DND-41 (cell line): ENCODE results near the gene CFL1.
A peak's percentile ranks its signal among the peaks of the same experiment; 100 is the strongest.

Experiments
- ATAC-seq: fragments of 200-7000 bp; cut with Tn5 transposase; 3 replicates; pipeline ENCODE4 v1.9.1; 2021; ENCODE audit warnings: low read depth; ENCODE audit not compliant: insufficient read depth
- DNase-seq: peaks from one replicate; pipeline ENCODE4 v3.0.0-alpha.2; 2020
- H2AFZ ChIP-seq: 2 replicates; pipeline ENCODE4 v1.6.0; 2012; ENCODE audit warnings: low read depth, low read length
- H3K27ac ChIP-seq: 2 replicates; pipeline ENCODE4 v1.5.1; 2012; ENCODE audit warnings: low read length, inconsistent platforms
- H3K27me3 ChIP-seq: fragments of 200-600 bp; sonication (generic); 2 replicates; pipeline ENCODE4 v1.6.0; 2012; ENCODE audit warnings: low read length, mild to moderate bottlenecking, inconsistent platforms; ENCODE audit not compliant: insufficient read depth, poor library complexity
- H3K36me3 ChIP-seq: 2 replicates; pipeline ENCODE4 v1.5.1; 2012; ENCODE audit warnings: low read length, inconsistent platforms; ENCODE audit not compliant: insufficient read depth
- H3K4me1 ChIP-seq: 2 replicates; pipeline ENCODE4 v1.5.1; 2012; ENCODE audit warnings: mild to moderate bottlenecking, low read length; ENCODE audit not compliant: insufficient read depth
- H3K4me2 ChIP-seq: 2 replicates; pipeline ENCODE4 v1.6.0; 2012; ENCODE audit warnings: mild to moderate bottlenecking, moderate library complexity, low read length, inconsistent platforms; ENCODE audit not compliant: insufficient read depth
- H3K4me3 ChIP-seq, 2 experiments: fragments of 200-600 bp in 1 of 2; shearing (Covaris generic) in 1 of 2; 2 replicates each; pipeline ENCODE4 v1.5.1; 2012 to 2016; ENCODE audit warnings: inconsistent platforms in 2 of 2, low read length in 2 of 2, mild to moderate bottlenecking in 2 of 2, low read depth in 1 of 2, moderate library complexity in 1 of 2
- H3K79me2 ChIP-seq: 2 replicates; pipeline ENCODE4 v1.6.0; 2012; ENCODE audit warnings: low read length, inconsistent platforms; ENCODE audit not compliant: insufficient read depth
- H3K9ac ChIP-seq: 2 replicates; pipeline ENCODE4 v1.6.0; 2012; ENCODE audit warnings: low read depth, mild to moderate bottlenecking, inconsistent platforms, low read length, moderate library complexity
- H3K9me3 ChIP-seq: 2 replicates; pipeline ENCODE4 v1.5.1; 2012; ENCODE audit warnings: low read length, moderate library complexity, mild to moderate bottlenecking, inconsistent platforms; ENCODE audit not compliant: insufficient read depth, severe bottlenecking
- H4K20me1 ChIP-seq: 2 replicates; pipeline ENCODE4 v1.6.0; 2012; ENCODE audit warnings: low read length; ENCODE audit not compliant: insufficient read depth
- EZH2 ChIP-seq: IDR thresholded peaks from 3 replicates; pipeline ENCODE4 v1.6.1; 2012; ENCODE audit warnings: borderline replicate concordance, low read depth, mild to moderate bottlenecking, moderate library complexity, low read length, inconsistent platforms; ENCODE audit not compliant: severe bottlenecking
- TF ChIP-seq, protein P1 (sequence below): IDR thresholded peaks from 2 replicates; pipeline ENCODE4 v1.5.1; 2012; ENCODE audit warnings: borderline replicate concordance, low read length, moderate library complexity, mild to moderate bottlenecking; ENCODE audit not compliant: poor library complexity, severe bottlenecking; ENCODE audit errors: extremely low read depth

CFL1 gene

DNA sequence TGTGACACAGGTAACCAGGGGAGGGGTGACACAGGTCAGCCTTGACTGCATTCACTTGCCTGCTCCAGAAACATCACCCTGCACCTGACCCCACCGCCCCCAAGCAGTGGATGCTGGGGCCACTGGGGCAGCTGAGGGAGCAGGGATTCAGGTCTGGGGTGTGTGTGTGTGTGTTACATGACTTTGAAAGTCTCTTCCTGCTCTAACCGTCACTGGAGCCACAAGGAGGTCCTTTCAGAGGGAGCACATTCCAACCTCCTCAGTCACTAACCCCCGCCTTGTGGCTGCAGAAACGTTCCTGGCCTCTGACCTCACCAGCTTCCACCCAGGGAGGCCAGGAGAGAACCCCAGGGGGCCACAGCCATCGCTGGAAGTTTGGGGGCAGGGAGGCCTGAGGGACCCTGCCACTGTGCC lies 45.1 kb upstream of the CFL1 start:
- Histone ChIP-seq H2AFZ (no peak overlapping the region), H3K9ac (no peak overlapping the region), H3K27ac (no peak overlapping the region), H3K4me1 (peaks cover 23% of the 10 kb centered on the region), H3K9me3 (no peaks in the 10 kb centered on the region), H3K4me2 (no peak overlapping the region), H3K79me2 (no peaks in the 10 kb centered on the region), H4K20me1 (0 out of 2 replicates have a peak, but pooled peaks cover 5% of the 10 kb centered on the region), H3K4me3 (no peak overlapping the region), H3K36me3 (no peaks in the 10 kb centered on the region), H3K27me3 (peaks cover 47% of the 10 kb centered on the region)
- ATAC-seq (no peak), DNase-seq (no peak)
- TF ChIP-seq EZH2 = no peak
- TF ChIP-seq, protein P1, sequence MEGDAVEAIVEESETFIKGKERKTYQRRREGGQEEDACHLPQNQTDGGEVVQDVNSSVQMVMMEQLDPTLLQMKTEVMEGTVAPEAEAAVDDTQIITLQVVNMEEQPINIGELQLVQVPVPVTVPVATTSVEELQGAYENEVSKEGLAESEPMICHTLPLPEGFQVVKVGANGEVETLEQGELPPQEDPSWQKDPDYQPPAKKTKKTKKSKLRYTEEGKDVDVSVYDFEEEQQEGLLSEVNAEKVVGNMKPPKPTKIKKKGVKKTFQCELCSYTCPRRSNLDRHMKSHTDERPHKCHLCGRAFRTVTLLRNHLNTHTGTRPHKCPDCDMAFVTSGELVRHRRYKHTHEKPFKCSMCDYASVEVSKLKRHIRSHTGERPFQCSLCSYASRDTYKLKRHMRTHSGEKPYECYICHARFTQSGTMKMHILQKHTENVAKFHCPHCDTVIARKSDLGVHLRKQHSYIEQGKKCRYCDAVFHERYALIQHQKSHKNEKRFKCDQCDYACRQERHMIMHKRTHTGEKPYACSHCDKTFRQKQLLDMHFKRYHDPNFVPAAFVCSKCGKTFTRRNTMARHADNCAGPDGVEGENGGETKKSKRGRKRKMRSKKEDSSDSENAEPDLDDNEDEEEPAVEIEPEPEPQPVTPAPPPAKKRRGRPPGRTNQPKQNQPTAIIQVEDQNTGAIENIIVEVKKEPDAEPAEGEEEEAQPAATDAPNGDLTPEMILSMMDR = no peak

DNA sequence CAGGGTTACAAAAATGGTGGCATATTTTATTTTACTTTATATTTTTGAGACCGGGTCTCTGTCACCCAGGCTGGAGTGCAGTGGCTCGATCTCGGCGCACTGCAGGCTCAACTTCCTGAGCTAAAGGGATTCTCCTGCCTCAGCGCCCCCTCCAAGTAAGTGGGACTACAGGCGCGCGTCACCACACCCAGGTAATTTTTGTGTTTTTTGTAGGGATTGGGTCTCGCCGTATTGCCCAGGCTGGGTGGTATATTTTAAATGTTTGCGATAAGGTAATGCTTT lies 42.9 kb upstream of the CFL1 start:
- H3K4me1 ChIP-seq = peaks cover 23% of the 10 kb centered on the region
- H3K4me2 ChIP-seq = no peak overlapping the region
- peaks cover 46% of the 10 kb centered on the region for H3K27me3 ChIP-seq
- TF ChIP-seq EZH2 = no peak
- TF ChIP-seq, protein P1 = no peak
- H3K27ac ChIP-seq = no peak overlapping the region
- H3K9me3 ChIP-seq = no peaks in the 10 kb centered on the region
- H3K9ac ChIP-seq = no peak overlapping the region
- ATAC-seq (no peak), DNase-seq (no peak)
- no peak overlapping the region for H3K4me3 ChIP-seq
- no peaks in the 10 kb centered on the region for H3K36me3 ChIP-seq
- 0 out of 2 replicates have a peak, but pooled peaks cover 5% of the 10 kb centered on the region for H4K20me1 ChIP-seq
- H2AFZ ChIP-seq = no peak overlapping the region
- H3K79me2 ChIP-seq = no peaks in the 10 kb centered on the region

DNA sequence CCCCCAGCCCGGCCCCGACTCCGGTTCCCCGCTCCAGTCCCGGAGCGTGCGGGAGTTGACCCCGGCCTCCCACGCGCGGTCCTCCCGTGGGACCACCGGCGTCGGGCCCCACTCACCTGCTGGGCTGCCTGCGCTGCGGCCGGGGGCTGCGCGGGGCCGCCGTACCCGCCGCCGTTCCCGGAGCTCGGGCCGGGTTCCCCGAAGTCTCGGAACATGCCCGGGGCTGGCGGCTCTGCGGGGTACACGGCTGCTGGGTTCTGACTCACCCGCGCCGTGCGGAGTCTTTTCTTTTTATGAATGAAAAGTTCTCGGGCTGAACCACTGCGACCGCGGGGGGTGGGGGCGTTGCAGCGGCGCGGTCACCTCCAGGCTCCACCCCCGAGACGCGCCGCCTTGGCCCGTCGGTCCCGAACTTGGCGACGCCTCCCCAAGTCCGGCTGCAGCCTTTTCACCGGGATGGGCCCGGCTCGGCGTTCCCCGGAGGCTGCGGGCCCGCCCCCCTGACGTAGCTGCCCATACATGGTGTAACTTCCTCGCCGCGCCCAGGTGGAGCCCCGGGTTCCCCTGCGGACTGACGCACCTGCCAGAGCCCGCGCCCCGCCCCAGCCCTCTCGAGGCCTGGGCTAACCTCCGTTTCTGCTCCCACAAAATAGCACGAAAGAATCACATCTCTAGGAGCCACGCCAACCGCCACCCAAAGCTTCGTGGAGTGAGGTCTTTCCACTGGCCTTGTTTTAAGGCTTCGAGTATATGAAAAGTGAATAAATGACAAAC lies 42.3 kb upstream of the CFL1 start, which contains the start of gene FOSL1:
FOSL1 (minus strand) TSS at position 264 of the 774 bp plus-strand sequence; CDS start at position 215, 49 bp downstream.
- H3K4me3 ChIP-seq = peak within 1 kb of the TSS in 1 of 2 experiments; percentile 53; a peak in 2 of 4 replicates

More for the DNA sequence above, 42.3 kb upstream of the CFL1 start, which contains the start of gene FOSL1:
- no peaks in the 10 kb centered on the region for H3K36me3 ChIP-seq
- peak within 1 kb of the TSS; percentile 69 for H3K4me2 ChIP-seq
- ATAC-seq = peak; percentile 70
- H3K4me1 ChIP-seq = peaks cover 23% of the 10 kb centered on the region
- no peaks in the 10 kb centered on the region for H3K79me2 ChIP-seq
- H3K9ac ChIP-seq = peak within 1 kb of the TSS; percentile 43
- H4K20me1 ChIP-seq = 0 out of 2 replicates have a peak, but pooled peaks cover 5% of the 10 kb centered on the region
- H3K27ac ChIP-seq = no peak within 1 kb of the TSS
- DNase-seq = peak; percentile 63
- H2AFZ ChIP-seq = peak within 1 kb of the TSS; percentile 41
- H3K27me3 ChIP-seq = peaks cover 46% of the 10 kb centered on the region
- H3K9me3 ChIP-seq = no peaks in the 10 kb centered on the region
- TF ChIP-seq, protein P1 = no peak
- peak; percentile 90 for TF ChIP-seq EZH2
